ENCODE measurements around the gene PRR30. TPM values are rescaled to one million over a fixed set of nuclear protein-coding genes. Genes with fewer than 3 reads are reported as not detected.

The PRR30 gene
- total RNA-seq, 4 donors from 2014 or later, result not detected

DNA sequence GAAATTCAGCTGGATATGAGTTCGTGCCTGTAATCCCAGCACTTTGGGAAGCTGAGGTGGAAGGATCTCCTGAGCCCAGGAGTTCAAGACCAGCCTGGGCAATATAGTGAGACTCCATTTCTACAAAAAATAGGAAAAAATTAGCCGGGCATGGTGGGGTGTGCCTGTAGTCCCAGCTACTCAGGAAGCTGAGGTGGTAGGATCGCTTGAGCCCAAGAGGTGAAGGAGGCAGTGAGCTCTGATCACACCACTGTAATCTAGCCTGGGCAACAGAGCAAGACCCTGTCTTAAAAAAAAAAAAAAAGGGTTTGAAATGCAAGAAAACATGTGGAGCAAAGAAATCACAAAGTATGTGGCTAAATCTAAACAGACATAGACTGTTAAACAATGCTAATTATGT, 30.1 kb downstream of the PRR30 start:
- TF ChIP-seq POLR2A (IDR thresholded peaks at IDR 0.05) (no peak), CTCF (IDR thresholded peaks at IDR 0.05 in 4 of 5, conservative IDR thresholded peaks at IDR 0.05 in 1 of 5) (no peak)
- H3K36me3 ChIP-seq, result no peaks in the 10 kb centered on the region
- no peak overlapping the region for H3K4me3 ChIP-seq
- DNase-seq, result no peak
- H3K4me1 ChIP-seq, result no peaks in the 10 kb centered on the region
- H3K9me3 ChIP-seq, result no peaks in the 10 kb centered on the region
- H3K27me3 ChIP-seq, result no peaks in the 10 kb centered on the region
- in situ Hi-C loops (cut with MboI; ENCODE audit: low sequenced_read_pairs in 4 of 4) (loop anchor here in 3 of 4 donors (10.0 kb wide), 3 partner anchors 76 to 166 kb away; partner anchors contain the start of gene DNAJC5G (in 1 of the 3)), intact Hi-C loops (cut with DNase I; ENCODE audit: low total_unique reads) (no loop called here)
- ATAC-seq, result no peak
- no peak overlapping the region for H3K27ac ChIP-seq

GRCh38 chr2:27108221-27108620, 31.0 kb downstream of the PRR30 start:
- H3K36me3 ChIP-seq, result no peaks in the 10 kb centered on the region
- H3K9me3 ChIP-seq, result no peaks in the 10 kb centered on the region
- ATAC-seq (no peak), DNase-seq (no peak)
- in situ Hi-C loops (cut with MboI; ENCODE audit: low sequenced_read_pairs in 4 of 4) (loop anchor here in 3 of 4 donors (10.0 kb wide), 3 partner anchors 77 to 167 kb away; partner anchors contain the start of gene DNAJC5G (in 1 of the 3)), intact Hi-C loops (cut with DNase I; ENCODE audit: low total_unique reads) (no loop called here)
- H3K27ac ChIP-seq, result no peak overlapping the region
- no peak for TF ChIP-seq POLR2A (IDR thresholded peaks at IDR 0.05)
- H3K4me3 ChIP-seq, result no peak overlapping the region
- H3K4me1 ChIP-seq, result no peaks in the 10 kb centered on the region
- H3K27me3 ChIP-seq, result no peaks in the 10 kb centered on the region

- DNase-seq, result no peak
- TF ChIP-seq CTCF (IDR thresholded peaks at IDR 0.05 in 4 of 5, conservative IDR thresholded peaks at IDR 0.05 in 1 of 5) (no peak), POLR2A (IDR thresholded peaks at IDR 0.05) (no peak)
- no peaks in the 10 kb centered on the region for H3K27me3 ChIP-seq
- no peak overlapping the region for H3K4me3 ChIP-seq
- H3K4me1 ChIP-seq, result no peaks in the 10 kb centered on the region
- H3K27ac ChIP-seq, result no peak overlapping the region
- intact Hi-C loops (cut with DNase I; ENCODE audit: low total_unique reads) (no loop called here), in situ Hi-C loops (cut with MboI; ENCODE audit: low sequenced_read_pairs in 4 of 4) (loop anchor here in 3 of 4 donors (10.0 kb wide), 3 partner anchors 79 to 169 kb away; partner anchors contain the start of gene DNAJC5G (in 1 of the 3))
- no peaks in the 10 kb centered on the region for H3K36me3 ChIP-seq
- ATAC-seq, result no peak
- H3K9me3 ChIP-seq, result no peaks in the 10 kb centered on the region
Measured at GRCh38 chr2:27105981-27106380, 33.2 kb downstream of the PRR30 start.

DNA sequence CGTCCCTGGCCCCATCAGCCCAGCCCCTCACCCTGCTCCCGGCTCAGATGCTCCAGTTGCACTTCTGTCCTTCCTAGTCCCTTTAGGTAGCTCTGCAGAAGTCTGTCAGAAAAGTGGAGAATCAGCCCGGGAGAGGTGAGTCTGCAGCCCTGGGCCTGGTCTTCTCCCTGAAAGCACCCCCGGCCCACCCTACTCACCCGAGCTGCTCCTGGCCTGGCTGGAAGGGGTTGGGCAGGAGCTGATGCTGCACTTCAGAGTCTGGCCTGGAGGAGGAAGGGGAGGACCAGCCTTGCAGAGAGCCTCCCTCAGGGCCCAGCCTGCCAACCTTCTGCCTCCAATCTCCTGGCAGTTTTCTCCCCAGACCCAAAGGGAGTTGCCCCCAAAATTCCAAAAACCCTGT, 36.9 kb downstream of the PRR30 start:
- Histone ChIP-seq H3K4me3 (no peak overlapping the region), H3K27ac (no peak overlapping the region), H3K4me1 (no peaks in the 10 kb centered on the region), H3K27me3 (no peaks in the 10 kb centered on the region), H3K36me3 (no peaks in the 10 kb centered on the region), H3K9me3 (no peaks in the 10 kb centered on the region)
- no peak for ATAC-seq
- TF ChIP-seq POLR2A (IDR thresholded peaks at IDR 0.05) (no peak), CTCF (IDR thresholded peaks at IDR 0.05 in 4 of 5, conservative IDR thresholded peaks at IDR 0.05 in 1 of 5) (no peak)
- no peak for DNase-seq
- intact Hi-C loops (cut with DNase I; ENCODE audit: low total_unique reads) (no loop called here), in situ Hi-C loops (cut with MboI; ENCODE audit: low sequenced_read_pairs in 4 of 4) (loop anchor here in 3 of 4 donors (10.0 kb wide), 3 partner anchors 82 to 172 kb away; partner anchors contain the start of gene DNAJC5G (in 1 of the 3))

- intact Hi-C loops (cut with DNase I; ENCODE audit: low total_unique reads) (no loop called here), in situ Hi-C loops (cut with MboI; ENCODE audit: low sequenced_read_pairs in 4 of 4) (loop anchor here in 3 of 4 donors (10.0 kb wide), 3 partner anchors 85 to 175 kb away; partner anchors contain the start of gene DNAJC5G (in 1 of the 3))
- H3K4me1 ChIP-seq, result peaks cover 5 to 8% of the 10 kb centered on the region in 2 donors
- TF ChIP-seq POLR2A (IDR thresholded peaks at IDR 0.05) (no peak), CTCF (IDR thresholded peaks at IDR 0.05 in 4 of 5, conservative IDR thresholded peaks at IDR 0.05 in 1 of 5) (no peak)
- DNase-seq (no peak), ATAC-seq (no peak)
- no peaks in the 10 kb centered on the region for H3K27me3 ChIP-seq
- H3K27ac ChIP-seq, result no peak overlapping the region
- no peak overlapping the region for H3K4me3 ChIP-seq
- H3K9me3 ChIP-seq, result no peaks in the 10 kb centered on the region
- no peaks in the 10 kb centered on the region for H3K36me3 ChIP-seq
Measured at GRCh38 chr2:27100036-27100435, 39.2 kb downstream of the PRR30 start.
